Omental fat pad (tissue), 4 donors: ENCODE results near the gene TM4SF5. TPM values are rescaled to one million over a fixed set of nuclear protein-coding genes. Genes with fewer than 3 reads are reported as not detected.
A peak's percentile ranks its signal among the peaks of the same experiment; 100 is the strongest.

Source experiments
- ATAC-seq: fragments of 150-250 bp; one replicate; pipeline ENCODE4 v1.9.1; 2016; ENCODE audit warnings: mild to moderate bottlenecking, moderate library complexity; ENCODE audit not compliant: low FRiP score
- DNase-seq: peaks from one replicate; pipeline ENCODE4 v3.0.0-alpha.2; 2019; ENCODE audit warnings: low spot score
- CTCF ChIP-seq, 3 donors: fragments of 450-650 bp; IDR thresholded peaks; one replicate each; pipeline ENCODE4 v1.5.1; 2016 to 2017; ENCODE audit warnings: antibody characterized with exemption in 3 of 3, mild to moderate bottlenecking in 3 of 3, moderate library complexity in 2 of 3
- total RNA-seq, 4 donors: library from RNA; depleted of rRNA; stranded (reverse); fragments of >200 nt; gene quantifications; one replicate each; pipeline ENCODE4 v1.1.0, GENCODE V29; 2016

The TM4SF5 gene
- total RNA-seq, 4 donors from 2014 or later = not detected

- DNase-seq = peak; percentile 65
- ATAC-seq = peak; percentile 95
- TF ChIP-seq CTCF (IDR thresholded peaks at IDR 0.05) = peak in 1 of 3 donors; percentile 2
Observed at GRCh38 chr17:4789951-4790704, 18.4 kb downstream of the TM4SF5 start.

DNA sequence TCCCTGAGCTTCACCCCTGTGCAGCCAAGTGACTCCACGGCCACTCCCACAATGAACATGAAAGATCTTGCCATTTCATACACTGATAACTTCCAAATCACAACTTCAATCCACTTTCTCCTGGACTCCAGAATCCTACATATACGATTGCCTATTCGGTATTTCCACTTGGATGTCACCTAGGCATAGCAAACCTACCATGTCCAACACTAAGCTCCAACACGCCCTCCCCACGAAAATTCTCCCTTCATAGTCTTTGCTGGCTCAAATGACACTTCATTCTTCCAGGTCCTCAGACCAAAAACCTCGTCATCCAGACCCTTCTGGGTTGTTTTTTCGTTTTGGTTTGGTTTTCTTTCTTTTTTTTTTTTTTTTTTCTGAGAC lies 19.0 kb downstream of the TM4SF5 start:
- DNase-seq = no peak
- no peak for TF ChIP-seq CTCF (IDR thresholded peaks at IDR 0.05)

DNA sequence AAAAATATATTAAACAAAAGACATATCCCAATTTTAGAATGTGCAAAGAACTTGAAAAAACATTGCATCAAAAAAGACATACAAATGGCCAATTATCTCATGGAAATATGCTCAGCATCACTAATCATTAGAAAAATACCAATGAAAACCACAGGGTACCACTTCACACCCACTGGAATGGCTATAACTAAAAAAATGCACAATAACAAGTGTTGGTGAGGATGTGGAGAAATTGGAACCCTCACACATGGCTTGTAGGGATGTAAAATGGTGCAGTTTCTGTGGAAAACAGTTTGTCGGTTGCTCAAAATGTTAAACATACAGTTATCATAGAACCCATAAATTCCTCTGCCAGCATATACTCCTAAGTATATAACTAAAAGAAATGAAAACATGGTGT lies 23.5 kb downstream of the TM4SF5 start:
- TF ChIP-seq CTCF (IDR thresholded peaks at IDR 0.05) = no peak
- DNase-seq (no peak), ATAC-seq (no peak)

More for the DNA sequence above, 19.0 kb downstream of the TM4SF5 start:
- no peak for ATAC-seq

GRCh38 chr17:4796552-4796920 lies 24.9 kb downstream of the TM4SF5 start:
- ATAC-seq = no peak
- DNase-seq = no peak
- TF ChIP-seq CTCF (IDR thresholded peaks at IDR 0.05) = no peak

- TF ChIP-seq CTCF (IDR thresholded peaks at IDR 0.05) = no peak
- DNase-seq (no peak), ATAC-seq (no peak)
Observed at GRCh38 chr17:4800462-4801196, 28.9 kb downstream of the TM4SF5 start.

DNA sequence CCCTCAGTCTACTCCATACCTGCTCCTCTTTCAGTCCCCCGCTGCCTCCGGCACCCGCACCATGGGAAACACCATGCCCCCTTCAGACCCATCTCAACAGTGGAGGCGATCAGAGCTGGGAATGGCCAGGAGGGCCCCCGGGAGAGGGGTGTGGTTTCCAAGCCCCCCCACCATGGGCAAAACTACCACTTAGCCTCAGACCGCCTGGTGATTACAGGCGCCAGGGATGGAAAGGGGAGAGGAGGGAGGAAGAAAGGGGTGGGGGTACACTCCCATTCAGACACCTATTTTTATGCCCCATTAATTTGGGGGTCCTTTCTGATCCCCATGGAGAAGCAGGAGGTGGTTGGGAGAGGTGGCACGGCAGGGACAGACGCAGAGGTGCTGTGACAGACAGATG lies 30.5 kb downstream of the TM4SF5 start, which contains the start of gene C17orf114:
C17orf114 (minus strand) TSS at position 101 of the 400 bp plus-strand sequence.
- DNase-seq (no peak), ATAC-seq (no peak)
- no peak for TF ChIP-seq CTCF (IDR thresholded peaks at IDR 0.05)

- ATAC-seq (peak; percentile 15), DNase-seq (no peak)
- no peak for TF ChIP-seq CTCF (IDR thresholded peaks at IDR 0.05)
Observed at GRCh38 chr17:4806456-4806776, 34.7 kb downstream of the TM4SF5 start.
